ENCODE results near the gene ULK3. TPM values are rescaled to one million over a fixed set of nuclear protein-coding genes. Genes with fewer than 3 reads are reported as not detected.
A peak's percentile ranks its signal among the peaks of the same experiment; 100 is the strongest.

Gene ULK3
- total RNA-seq, 4 donors from 2014 or later, result 105 to 330 (median 129) TPM

GRCh38 chr15:74799255-74799855 lies 43.6 kb downstream of the ULK3 start:
- no peak for TF ChIP-seq EP300 (IDR thresholded peaks at IDR 0.05)
- WGBS, result 51% methylated on average over 10 of the region's 16 CpGs
- Histone ChIP-seq H3K36me3 (peaks cover 58% of the 10 kb centered on the region), H3K4me3 (no peak overlapping the region), H3K4me1 (peaks cover 24% of the 10 kb centered on the region), H3K27me3 (no peaks in the 10 kb centered on the region), H3K27ac (peak overlapping the region; percentile 70), H3K9me3 (no peaks in the 10 kb centered on the region)
- DNase-seq (ENCODE audit: low spot score in 2 of 2), result no peak

GRCh38 chr15:74798388-74799254 lies 44.3 kb downstream of the ULK3 start:
- Histone ChIP-seq H3K9me3 (no peaks in the 10 kb centered on the region), H3K4me3 (no peak overlapping the region), H3K36me3 (peaks cover 52% of the 10 kb centered on the region), H3K27ac (peak overlapping the region; percentile 70), H3K27me3 (no peaks in the 10 kb centered on the region), H3K4me1 (peaks cover 32% of the 10 kb centered on the region)
- no peak for TF ChIP-seq CTCF (IDR thresholded peaks at IDR 0.05)
- 92% methylated on average over 13 of the region's 25 CpGs for WGBS
- peak in 1 of 2 donors; percentile 62 for DNase-seq (ENCODE audit: low spot score in 2 of 2)

GRCh38 chr15:74795966-74796625 lies 46.9 kb downstream of the ULK3 start:
- WGBS, result 85% methylated on average over 14 of the region's 14 CpGs
- peaks cover 53% of the 10 kb centered on the region for H3K4me1 ChIP-seq
- H3K27me3 ChIP-seq, result no peaks in the 10 kb centered on the region
- no peak overlapping the region for H3K27ac ChIP-seq
- no peak for TF ChIP-seq POLR2A (IDR thresholded peaks at IDR 0.05)
- no peak for TF ChIP-seq CTCF (IDR thresholded peaks at IDR 0.05)
- no peak for TF ChIP-seq POLR2AphosphoS5 (IDR thresholded peaks at IDR 0.05)
- TF ChIP-seq EP300 (IDR thresholded peaks at IDR 0.05), result no peak
- no peak overlapping the region for H3K4me3 ChIP-seq
- H3K36me3 ChIP-seq, result peaks cover 27% of the 10 kb centered on the region
- H3K9me3 ChIP-seq, result no peaks in the 10 kb centered on the region
- no peak for DNase-seq (ENCODE audit: low spot score in 2 of 2)

GRCh38 chr15:74794970-74795349 lies 48.0 kb downstream of the ULK3 start:
- Histone ChIP-seq H3K4me3 (no peak overlapping the region), H3K27ac (no peak overlapping the region), H3K9me3 (no peaks in the 10 kb centered on the region), H3K27me3 (no peaks in the 10 kb centered on the region), H3K4me1 (peaks cover 59% of the 10 kb centered on the region), H3K36me3 (peaks cover 17% of the 10 kb centered on the region)
- WGBS, result 94% methylated on average over 8 of the region's 9 CpGs
- TF ChIP-seq POLR2A (IDR thresholded peaks at IDR 0.05) (no peak), EP300 (IDR thresholded peaks at IDR 0.05) (no peak), CTCF (IDR thresholded peaks at IDR 0.05) (no peak), POLR2AphosphoS5 (IDR thresholded peaks at IDR 0.05) (no peak)
- DNase-seq (ENCODE audit: low spot score in 2 of 2), result no peak

GRCh38 chr15:74794248-74794969 lies 48.5 kb downstream of the ULK3 start:
- TF ChIP-seq CTCF (IDR thresholded peaks at IDR 0.05) (no peak), POLR2AphosphoS5 (IDR thresholded peaks at IDR 0.05) (no peak), POLR2A (IDR thresholded peaks at IDR 0.05) (no peak), EP300 (IDR thresholded peaks at IDR 0.05) (no peak)
- Histone ChIP-seq H3K9me3 (no peaks in the 10 kb centered on the region), H3K4me3 (no peak overlapping the region), H3K27ac (no peak overlapping the region), H3K36me3 (peaks cover 12% of the 10 kb centered on the region), H3K27me3 (no peaks in the 10 kb centered on the region), H3K4me1 (peaks cover 59% of the 10 kb centered on the region)
- WGBS, result no CpG with 5 or more reads among the region's 9 CpGs
- no peak for DNase-seq (ENCODE audit: low spot score in 2 of 2)
